GM12878 (cell line): ENCODE measurements around the gene CLBA1. TPM values are rescaled to one million over a fixed set of nuclear protein-coding genes. Genes with fewer than 3 reads are reported as not detected.
A peak's percentile ranks its signal among the peaks of the same experiment; 100 is the strongest.

ENCODE experiments used
- BACH1 ChIP-seq: fragments of 450-650 bp; IDR thresholded peaks from 2 replicates; pipeline ENCODE4 v1.6.1; 2017; ENCODE audit warnings: mild to moderate bottlenecking, borderline replicate concordance
- BCL3 ChIP-seq: IDR thresholded peaks from 2 replicates; pipeline ENCODE4 v1.6.1; 2011; ENCODE audit warnings: borderline replicate concordance, low read depth, mild to moderate bottlenecking, moderate library complexity, low read length; ENCODE audit not compliant: insufficient read depth, poor library complexity, severe bottlenecking
- BRCA1 ChIP-seq: IDR thresholded peaks from 2 replicates; pipeline ENCODE4 v1.6.1; 2011; ENCODE audit warnings: low read depth, low read length, improper control_type of control experiment
- CBFB ChIP-seq: IDR thresholded peaks from 2 replicates; pipeline ENCODE4 v1.6.1; 2016; ENCODE audit warnings: antibody characterized with exemption, low read depth
- CEBPB ChIP-seq, 2 experiments: fragments of 150-350 bp in 1 of 2; IDR thresholded peaks; 2 replicates each; pipeline ENCODE4 v1.6.1; 2012 to 2014; ENCODE audit warnings: low read depth in 2 of 2, low read length in 2 of 2, borderline replicate concordance in 1 of 2, inconsistent platforms in 1 of 2
- CHD2 ChIP-seq: IDR thresholded peaks from 2 replicates; pipeline ENCODE4 v1.6.1; 2011; ENCODE audit warnings: low read depth, low read length, improper control_type of control experiment, borderline replicate concordance
- ESRRA ChIP-seq: IDR thresholded peaks from 2 replicates; pipeline ENCODE4 v1.6.1; 2012; ENCODE audit warnings: mild to moderate bottlenecking, low read length, improper control_type of control experiment
- FOXM1 ChIP-seq: IDR thresholded peaks from 2 replicates; pipeline ENCODE4 v1.6.1; 2012; ENCODE audit warnings: low read depth, mild to moderate bottlenecking, inconsistent platforms, low read length, moderate library complexity
- HDGF ChIP-seq: fragments of 450-650 bp; IDR thresholded peaks from 2 replicates; pipeline ENCODE4 v1.6.1; 2016; ENCODE audit warnings: antibody characterized with exemption
- HSF1 ChIP-seq: fragments of 150-350 bp; IDR thresholded peaks from 2 replicates; pipeline ENCODE4 v1.6.1; 2014; ENCODE audit warnings: mild to moderate bottlenecking, low read depth, low read length
- JUND ChIP-seq: IDR thresholded peaks from 2 replicates; pipeline ENCODE4 v1.6.1; 2012; ENCODE audit warnings: low read depth, mild to moderate bottlenecking, low read length, improper control_type of control experiment, moderate library complexity
- NKRF ChIP-seq: fragments of 450-650 bp; conservative IDR thresholded peaks from 2 replicates; pipeline ENCODE4 v1.6.1; 2017; ENCODE audit warnings: mild to moderate bottlenecking, moderate library complexity
- PBX3 ChIP-seq: IDR thresholded peaks from 2 replicates; pipeline ENCODE4 v1.6.1; 2011; ENCODE audit warnings: mild to moderate bottlenecking, low read depth, low read length, moderate library complexity; ENCODE audit not compliant: insufficient replicate concordance
- PKNOX1 ChIP-seq: fragments of 450-650 bp; IDR thresholded peaks from 2 replicates; pipeline ENCODE4 v1.6.1; 2016; ENCODE audit warnings: mild to moderate bottlenecking
- POLR2AphosphoS2 ChIP-seq: IDR thresholded peaks from 2 replicates; pipeline ENCODE4 v1.6.1; 2011; ENCODE audit warnings: low read depth, mild to moderate bottlenecking, low read length, improper control_type of control experiment, moderate library complexity
- RAD21 ChIP-seq: IDR thresholded peaks from 2 replicates; pipeline ENCODE4 v1.6.1; 2011; ENCODE audit warnings: mild to moderate bottlenecking, low read depth, low read length, moderate library complexity; ENCODE audit not compliant: insufficient read depth
- SMC3 ChIP-seq: IDR thresholded peaks from 2 replicates; pipeline ENCODE4 v1.6.1; 2011; ENCODE audit warnings: low read length, improper control_type of control experiment, borderline replicate concordance
- SPI1 ChIP-seq: IDR thresholded peaks from 2 replicates; pipeline ENCODE4 v1.6.1; 2011; ENCODE audit warnings: low read depth, mild to moderate bottlenecking, low read length, moderate library complexity, borderline replicate concordance; ENCODE audit not compliant: insufficient read depth
- SRF ChIP-seq, 2 experiments: IDR thresholded peaks; 2 replicates each; pipeline ENCODE4 v1.6.1; 2011; ENCODE audit warnings: low read depth in 2 of 2, low read length in 2 of 2, mild to moderate bottlenecking in 1 of 2, moderate library complexity in 1 of 2
- STAT3 ChIP-seq: IDR thresholded peaks from 2 replicates; pipeline ENCODE4 v1.6.1; 2011; ENCODE audit warnings: low read depth, low read length, improper control_type of control experiment
- TCF7 ChIP-seq: IDR thresholded peaks from 2 replicates; pipeline ENCODE4 v1.6.1; 2014; ENCODE audit warnings: antibody characterized with exemption, borderline replicate concordance
- YBX1 ChIP-seq: fragments of 450-650 bp; IDR thresholded peaks from 2 replicates; pipeline ENCODE4 v1.6.1; 2016; ENCODE audit warnings: antibody characterized with exemption
- YY1 ChIP-seq: IDR thresholded peaks from 2 replicates; pipeline ENCODE4 v1.6.1; 2011; ENCODE audit warnings: low read depth, mild to moderate bottlenecking, low read length
- polyA plus RNA-seq, 11 experiments: library from polyadenylated mRNA; depleted of rRNA in 4 of 11; unstranded in 6 of 11; stranded (reverse) in 5 of 11; fragments of >200 nt; fragmentation: Nextera tagmentation in 4 of 11; fragmentation: Illumina TruSeq in 1 of 11; extraction: Ambion mirVana in 4 of 11; extraction: Trizol in 1 of 11; gene quantifications; 1 replicate in 1 of 11; 2 replicates in 10 of 11; pipeline versions ENCODE4 v1.2.1 to v1.2.3, GENCODE V29; 2011 to 2016; ENCODE audit warnings: inconsistent platforms in 2 of 11, missing spikeins in 2 of 11, low read depth in 1 of 11
- total RNA-seq, 4 experiments: library from RNA; depleted of rRNA in 3 of 4; stranded (reverse); fragments of >200 nt in 3 of 4; fragmentation: Illumina TruSeq in 1 of 4; extraction: Trizol in 1 of 4; gene quantifications; 2 replicates each; pipeline versions ENCODE4 v1.2.1 to v1.2.3, GENCODE V29; 2013 to 2021

CLBA1 gene
- total and polyA plus RNA-seq, 10 of the 15 experiments (the other 5 are each of a cell fraction or from before 2014, with no cell fraction given) = 0.07 to 1.1 (median 0.62) TPM; not detected in 1

- TF ChIP-seq PBX3 = peak; percentile 35
- 0 out of 2 replicates have a peak, but pooled peaks have one; percentile 29 for TF ChIP-seq BACH1
- no peak; the same call in 1 of the 2 replicates for TF ChIP-seq TCF7
- peak; percentile 69; the same call in 1 of the 2 replicates for TF ChIP-seq POLR2AphosphoS2
- no peak for TF ChIP-seq SRF (IDR thresholded peaks at IDR 0.05; ENCODE audit: low read depth in 2 of 2, low read length in 2 of 2)
- no peak for TF ChIP-seq STAT3
- no peak; the same call in none of the 2 replicates for TF ChIP-seq YY1
- no peak for TF ChIP-seq SMC3
- TF ChIP-seq HDGF = no peak
- TF ChIP-seq CBFB = peak; percentile 47; the same call in 1 of the 2 replicates
- no peak for TF ChIP-seq CEBPB (IDR thresholded peaks at IDR 0.05; ENCODE audit: borderline replicate concordance in 1 of 2, low read depth in 2 of 2, low read length in 2 of 2)
- no peak for TF ChIP-seq JUND
- no peak for TF ChIP-seq PKNOX1
- no peak for TF ChIP-seq BRCA1
- TF ChIP-seq CHD2 = peak; percentile 71
- no peak for TF ChIP-seq FOXM1
- peak; percentile 94 for TF ChIP-seq NKRF
- TF ChIP-seq SPI1 = no peak
- no peak for TF ChIP-seq HSF1
- TF ChIP-seq ESRRA = no peak
- no peak for TF ChIP-seq BCL3
- no peak for TF ChIP-seq YBX1
- no peak for TF ChIP-seq RAD21
These were observed 35.4 kb downstream of the CLBA1 start, which contains the start of gene CDCA4 (continued) for GRCh38 chr14:105020815-105021655.
